Mammary epithelial cell (primary cell): ENCODE data around the gene SYNE3.

Experiments
- CTCF ChIP-seq, 2 donors: IDR thresholded peaks in 1 of 2; conservative IDR thresholded peaks in 1 of 2; 2 replicates each; pipeline ENCODE4 v1.5.1; 2011 to 2012; ENCODE audit warnings: inconsistent platforms in 2 of 2, low read length in 2 of 2, mild to moderate bottlenecking in 2 of 2, control low read depth in 1 of 2, low read depth in 1 of 2; ENCODE audit not compliant: insufficient read depth in 1 of 2; ENCODE audit errors: extremely low read depth in 1 of 2
- EZH2 ChIP-seq: IDR thresholded peaks from 2 replicates; pipeline ENCODE4 v1.6.1; 2012; ENCODE audit warnings: low read length, inconsistent platforms, borderline replicate concordance

- TF ChIP-seq CTCF (conservative IDR thresholded peaks at IDR 0.05 in 1 of 2, IDR thresholded peaks at IDR 0.05 in 1 of 2; ENCODE audit: extremely low read depth in 1 of 2, insufficient read depth in 1 of 2, low read depth in 1 of 2, low read length in 2 of 2) (no peak), EZH2 (no peak)
Measured at GRCh38 chr14:95522116-95522515, 5.7 kb upstream of the SYNE3 start.
